NOMO-1 treated with DMSO at 0.1 percent for 48 hours (cell line): ENCODE results near the gene CCL25.
"Not testable (repeated sequence)": the region's sequence is repeated elsewhere in the genome, so short reads cannot be mapped to it uniquely, and the experiment has no call there.

ENCODE experiments used
- DNase-seq: peaks from one replicate; lab custom pipeline; 2025; ENCODE audit not compliant: unreplicated experiment; lab: John Stamatoyannopoulos, UW

The CCL25 gene, protein sequence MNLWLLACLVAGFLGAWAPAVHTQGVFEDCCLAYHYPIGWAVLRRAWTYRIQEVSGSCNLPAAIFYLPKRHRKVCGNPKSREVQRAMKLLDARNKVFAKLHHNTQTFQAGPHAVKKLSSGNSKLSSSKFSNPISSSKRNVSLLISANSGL

DNA sequence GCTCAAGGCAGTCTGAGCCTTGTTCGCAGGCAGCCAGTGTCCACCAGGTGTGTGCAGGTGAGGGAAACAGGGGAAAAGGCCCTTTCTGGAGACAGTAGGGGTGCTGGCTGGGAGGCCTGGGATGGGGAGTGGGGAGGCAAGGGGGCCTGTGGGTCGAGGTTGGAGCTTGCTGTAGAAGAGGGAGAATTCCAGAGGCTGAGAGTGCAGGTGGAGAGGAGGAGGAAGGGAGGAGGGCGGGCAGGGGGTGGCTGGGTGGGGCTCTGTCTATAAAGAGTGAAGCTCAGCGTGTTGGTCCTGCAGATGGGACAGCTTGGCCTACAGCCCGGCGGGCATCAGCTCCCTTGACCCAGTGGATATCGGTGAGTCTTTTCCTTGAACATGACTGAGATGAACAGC is at the start of gene CCL25:
TSS of gene CCL25 (plus strand) at position 297 of the 396 bp plus-strand sequence. CDS start 290 bp downstream, outside the sequence.
- DNase-seq: no peak

- DNase-seq: no peak
Measured at GRCh38 chr19:8004001-8004400, 48.6 kb upstream of the CCL25 start.

- peak; percentile 10 for DNase-seq
Measured at GRCh38 chr19:8004723-8005513, 47.6 kb upstream of the CCL25 start.

GRCh38 chr19:8005534-8006256 is 46.9 kb upstream of the CCL25 start, which contains the start of gene ELAVL1:
Gene ELAVL1 (minus strand): TSS chr19:8005641. CDS start chr19:7991815, 13,826 bp downstream.
- DNase-seq: peak; percentile 83

GRCh38 chr19:8017808-8018207 is 34.8 kb upstream of the CCL25 start:
- DNase-seq: peak; percentile 17

DNA sequence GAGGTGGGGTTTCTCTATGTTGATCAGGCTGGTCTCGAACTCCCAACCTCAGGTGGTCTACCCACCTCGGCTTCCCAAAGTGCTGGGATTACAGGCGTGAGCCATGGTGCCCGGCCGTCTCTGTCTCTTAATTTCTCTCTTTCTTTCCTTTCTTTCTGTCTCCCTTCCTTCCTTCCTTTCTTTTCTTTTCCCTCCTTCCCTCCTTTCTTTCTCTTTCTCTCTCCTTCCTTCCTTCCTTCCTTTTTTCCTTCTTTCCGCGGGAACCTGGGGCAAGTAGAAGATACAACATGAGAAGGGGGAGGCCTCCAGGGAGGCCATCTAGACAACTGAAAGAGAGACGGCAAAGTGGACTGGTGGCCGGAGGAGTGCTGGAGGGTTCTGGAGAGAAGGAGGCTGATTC is 31.9 kb upstream of the CCL25 start:
- DNase-seq: no peak

DNA sequence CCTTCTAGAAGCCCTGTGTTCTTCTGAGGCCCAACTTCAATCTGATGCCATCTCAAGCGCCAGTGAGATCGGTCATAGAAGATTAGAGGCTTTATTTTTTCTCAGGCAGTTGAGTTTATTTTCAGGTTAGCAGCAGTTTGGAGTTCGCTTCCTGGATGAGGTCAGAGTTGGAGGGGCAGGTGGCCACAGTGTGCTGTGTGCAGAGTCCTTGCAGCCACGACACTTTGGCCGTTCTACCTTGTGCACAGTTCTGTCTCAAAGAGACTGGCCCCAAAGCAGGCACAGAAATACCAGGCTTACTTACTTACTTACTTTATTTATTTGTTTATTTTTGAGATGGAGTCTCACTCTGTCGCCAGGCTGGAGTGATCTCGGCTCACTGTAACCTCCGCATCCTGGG is 31.2 kb upstream of the CCL25 start:
- no peak for DNase-seq

DNA sequence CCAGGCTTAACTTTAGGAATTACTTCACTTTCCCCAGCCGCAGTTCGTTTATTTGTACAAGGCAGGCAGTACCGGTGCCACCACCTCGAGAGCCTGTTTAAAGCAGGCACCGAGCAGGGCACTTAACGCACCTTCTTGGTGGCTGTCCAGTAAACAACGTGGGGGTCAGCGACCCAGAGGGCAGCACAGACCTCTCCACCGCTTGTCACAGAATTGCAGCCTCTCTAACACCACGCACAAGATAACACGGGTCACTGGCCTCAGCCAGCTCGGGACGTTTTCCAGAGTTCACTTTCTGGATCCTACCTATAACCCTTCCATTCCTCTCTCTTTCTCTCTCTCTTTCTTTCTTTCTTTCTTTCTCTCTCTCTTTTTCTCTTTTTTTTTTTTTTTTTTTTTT is 30.3 kb upstream of the CCL25 start:
- DNase-seq: no peak

DNA sequence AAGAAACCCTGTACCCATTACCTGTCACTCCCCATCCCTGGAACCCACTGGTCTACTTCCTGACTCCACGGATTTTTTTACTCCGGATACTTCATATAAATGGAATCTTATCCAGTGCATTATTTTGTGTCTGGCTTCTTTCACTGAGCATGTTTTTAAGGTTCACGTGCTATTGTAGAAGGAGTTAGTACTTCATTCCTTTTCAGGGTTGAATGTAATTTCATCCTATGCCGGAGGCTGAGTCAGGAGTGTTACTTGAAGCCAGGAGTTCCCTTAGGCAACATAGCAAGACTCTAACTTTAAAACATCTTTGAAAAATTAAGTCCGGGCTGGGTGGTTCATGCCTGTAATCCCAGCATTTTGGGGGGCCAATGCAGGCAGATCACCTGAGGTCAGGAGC is 29.2 kb upstream of the CCL25 start:
- no peak for DNase-seq

DNA sequence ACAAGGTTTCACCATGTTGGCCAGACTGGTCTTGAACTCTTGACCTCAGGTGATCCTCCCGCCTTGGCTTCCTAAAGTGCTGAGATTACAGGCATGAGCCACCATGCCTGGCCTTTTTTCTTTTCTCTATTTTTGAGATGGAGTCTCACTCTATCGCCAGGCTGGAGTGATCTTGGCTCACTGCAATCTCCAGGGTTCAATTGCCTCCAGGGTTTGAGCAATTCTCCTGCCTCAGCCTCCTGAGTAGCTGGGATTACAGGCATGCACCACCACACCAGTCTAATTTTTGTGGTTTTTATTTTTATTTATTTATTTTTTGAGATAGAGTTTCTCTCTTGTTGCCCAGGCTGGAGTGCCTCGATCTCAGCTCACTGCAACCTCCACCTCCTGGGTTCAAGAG is 28.3 kb upstream of the CCL25 start:
- DNase-seq: not testable (repeated sequence)

- DNase-seq: no peak
Measured at GRCh38 chr19:8025316-8025715, 27.2 kb upstream of the CCL25 start.

- DNase-seq: no peak
Measured at GRCh38 chr19:8028951-8029491, 23.5 kb upstream of the CCL25 start.

DNA sequence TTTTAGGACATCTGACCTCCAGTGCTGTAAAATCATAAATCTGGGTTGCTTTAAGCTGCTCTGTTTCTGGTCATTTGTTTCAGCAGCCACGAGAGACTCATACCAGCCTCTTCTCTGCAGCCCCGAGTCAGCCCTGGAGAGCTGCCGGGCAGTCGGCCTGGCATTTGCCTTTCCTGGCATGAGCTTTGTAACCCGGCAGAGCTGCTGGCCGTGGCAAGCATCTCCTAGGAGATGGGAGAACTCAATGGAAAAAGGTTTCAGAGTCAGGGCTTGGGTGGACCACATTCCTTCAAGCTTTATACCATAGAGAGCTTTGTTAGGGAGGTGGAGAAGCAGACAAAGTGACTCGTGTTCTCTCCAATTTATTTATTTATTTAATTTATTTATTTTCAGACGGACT is 21.6 kb upstream of the CCL25 start:
- DNase-seq: no peak

DNA sequence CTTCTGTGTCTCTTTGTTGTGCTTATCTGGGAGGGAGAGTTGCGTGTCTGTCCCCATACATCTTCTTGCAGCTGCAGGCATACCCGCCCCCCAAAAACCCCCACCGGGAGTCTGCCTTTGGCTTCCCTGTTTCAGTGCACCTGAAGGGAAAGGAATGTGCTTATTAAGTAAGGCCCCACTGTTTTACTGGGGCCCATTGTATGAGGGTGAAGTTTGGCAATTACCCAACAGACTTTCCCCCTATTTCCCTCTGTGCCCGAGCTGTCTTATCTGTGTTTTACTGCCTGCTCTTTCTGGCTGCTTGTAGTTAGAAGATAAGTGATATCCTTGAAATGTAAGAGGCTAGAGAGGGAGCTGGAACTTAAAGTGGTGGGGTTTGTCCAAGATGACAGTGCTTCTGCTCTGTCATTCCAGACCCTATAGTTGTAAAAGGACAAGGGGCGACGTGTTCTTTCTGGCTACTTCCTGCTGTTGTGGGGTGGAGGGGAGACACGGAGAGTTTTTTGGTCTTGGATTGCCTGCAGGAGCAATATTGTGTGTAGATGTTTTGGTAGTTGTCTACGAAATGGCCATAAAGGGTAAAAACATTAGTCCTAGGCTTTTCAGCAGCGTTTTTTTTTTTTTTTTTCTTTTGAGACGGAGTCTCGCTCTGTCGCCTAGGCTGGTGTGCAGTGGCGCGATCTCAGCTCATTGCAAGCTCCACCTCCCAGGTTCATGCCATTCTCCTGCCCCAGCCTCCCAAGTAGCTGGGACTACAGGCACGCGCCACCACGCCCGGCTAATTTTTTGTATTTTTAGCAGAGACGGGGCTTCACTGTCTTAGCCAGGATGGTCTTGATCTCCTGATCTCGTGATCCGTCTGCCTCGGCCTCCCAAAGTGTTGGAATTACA is 19.0 kb upstream of the CCL25 start:
- DNase-seq: not testable (repeated sequence)

DNA sequence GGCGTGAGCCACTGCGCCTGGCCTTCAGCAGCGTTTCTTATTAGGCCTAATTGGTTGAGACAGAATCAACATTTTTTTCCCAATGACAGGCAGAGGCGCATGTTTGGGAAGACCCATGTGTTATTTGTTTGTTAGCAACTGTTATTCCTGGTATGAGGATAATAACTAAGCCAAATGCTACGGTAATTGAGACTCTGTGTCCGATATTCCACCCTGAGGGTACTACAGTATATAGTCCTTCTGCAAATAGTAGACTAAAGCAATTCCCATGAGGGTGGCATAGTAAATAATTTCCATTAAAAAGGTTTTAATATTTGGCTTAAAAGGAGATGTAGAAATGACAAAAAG is 18.4 kb upstream of the CCL25 start:
- DNase-seq: no peak

- DNase-seq: no peak
Measured at GRCh38 chr19:8036434-8037099, 16.0 kb upstream of the CCL25 start.

GRCh38 chr19:8038815-8039214 is 13.7 kb upstream of the CCL25 start:
- no peak for DNase-seq

DNA sequence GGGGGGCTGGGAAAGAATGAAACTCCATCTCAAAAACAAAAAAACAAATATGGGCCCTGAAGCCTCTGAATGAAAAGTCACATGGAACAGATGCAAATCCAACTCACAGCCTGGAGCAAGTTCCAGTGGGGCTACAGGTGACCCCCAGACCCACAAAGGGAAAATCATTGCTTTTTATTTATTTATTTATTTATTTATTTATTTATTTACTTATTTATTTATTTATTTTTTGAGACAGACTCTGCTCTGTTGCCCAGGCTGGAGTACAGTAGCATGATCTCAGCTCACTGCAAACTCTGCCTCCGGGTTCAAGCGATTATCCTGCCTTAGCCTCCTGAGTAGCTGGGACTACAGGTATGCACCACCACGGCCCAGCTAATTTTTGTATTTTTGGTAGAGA is 13.3 kb upstream of the CCL25 start:
- no peak for DNase-seq

GRCh38 chr19:8041531-8041931 is 11.0 kb upstream of the CCL25 start:
- DNase-seq: peak; percentile 21

GRCh38 chr19:8042900-8043299 is 9.7 kb upstream of the CCL25 start:
- DNase-seq: no peak
